GM12878 (cell line): ENCODE data around the gene KHDC1. TPM values are rescaled to one million over a fixed set of nuclear protein-coding genes. Genes with fewer than 3 reads are reported as not detected.
"Not testable (repeated sequence)": the region's sequence is repeated elsewhere in the genome, so short reads cannot be mapped to it uniquely, and the experiment has no call there.

ENCODE experiments used
- ATAC-seq: fragments of 200-7000 bp; cut with Tn5 transposase; 3 replicates; pipeline ENCODE4 v1.9.1; 2020; ENCODE audit warnings: mild to moderate bottlenecking, moderate library complexity
- BruUV-seq: library from RNA; stranded (reverse); fragments of 400-500 nt; replicated peaks from 2 replicates; lab custom pipeline; 2021; lab: Mats Ljungman, UMichigan
- CTCF ChIA-PET: fragments of 300-600 bp; sonication (Branson Sonifier 250); formaldehyde crosslinking; extraction: SDS; loops from one replicate; lab custom pipeline; 2021; ENCODE audit warnings: inconsistent platforms; lab: Yijun Ruan, JAX
- POLR2A ChIA-PET: fragments of 350-600 bp; formaldehyde crosslinking; extraction: SDS; loops from one replicate; lab custom pipeline; 2021; ENCODE audit warnings: inconsistent platforms; lab: Charles Lee
- RAD21 ChIA-PET: fragments of 300-600 bp; sonication (Branson Sonifier 250); formaldehyde crosslinking; loops from one replicate; lab custom pipeline; 2023; ENCODE audit warnings: antibody characterized with exemption; ENCODE audit not compliant: unreplicated experiment; lab: Charles Lee
- SMC1A ChIA-PET: fragments of 300-600 bp; sonication (Branson Sonifier 250); formaldehyde crosslinking; loops from one replicate; lab custom pipeline; 2023; ENCODE audit not compliant: unreplicated experiment, uncharacterized antibody; lab: Charles Lee
- DNase-seq: peaks from one replicate; pipeline ENCODE4 v3.0.0-alpha.2; 2011; ENCODE audit warnings: low read depth, low spot score
- FAIRE-seq: peaks from 3 replicates; lab custom pipeline; 2011; peaks lifted over from hg19 to GRCh38; lab: Jason Lieb, UNC
- H2AFZ ChIP-seq: 2 replicates; pipeline ENCODE4 v1.6.0; 2011; ENCODE audit warnings: low read depth, low read length, control low read depth; ENCODE audit not compliant: control insufficient read depth
- H3K27ac ChIP-seq: 2 replicates; pipeline ENCODE4 v1.5.1; 2011; ENCODE audit warnings: control low read depth; ENCODE audit not compliant: control insufficient read depth, insufficient read depth
- H3K27me3 ChIP-seq, 2 experiments: replicated peaks in 1 of 2; 2 replicates each; pipeline versions ENCODE4 v1.6.0 to v1.6.1; 2011; ENCODE audit warnings: low read length in 1 of 2; ENCODE audit not compliant: control insufficient read depth in 2 of 2, insufficient read depth in 2 of 2
- H3K36me3 ChIP-seq, 2 experiments: 2 replicates each; pipeline ENCODE4 v1.5.1; 2011; ENCODE audit warnings: low read length in 1 of 2; ENCODE audit not compliant: control insufficient read depth in 2 of 2, insufficient read depth in 2 of 2
- H3K4me1 ChIP-seq: 2 replicates; pipeline ENCODE4 v1.6.1; 2011; ENCODE audit warnings: mild to moderate bottlenecking, low read length, moderate library complexity, mixed read lengths; ENCODE audit not compliant: control insufficient read depth, insufficient read depth
- H3K4me2 ChIP-seq: 2 replicates; pipeline ENCODE4 v1.6.0; 2011; ENCODE audit warnings: control low read depth; ENCODE audit not compliant: control insufficient read depth, insufficient read depth
- H3K4me3 ChIP-seq: fragments of 200-600 bp; sonication (generic); 2 replicates; pipeline ENCODE4 v1.5.1; 2016
- H3K79me2 ChIP-seq: 2 replicates; pipeline ENCODE4 v1.6.0; 2011; ENCODE audit warnings: low read length; ENCODE audit not compliant: control insufficient read depth, insufficient read depth
- H3K9ac ChIP-seq: 2 replicates; pipeline ENCODE4 v1.8.0; 2011; ENCODE audit warnings: low read length, control low read depth, mixed read lengths; ENCODE audit not compliant: control insufficient read depth, insufficient read depth
- H3K9me3 ChIP-seq: replicated peaks from 3 replicates; pipeline ENCODE4 v1.5.1; 2011; ENCODE audit warnings: mild to moderate bottlenecking, low read length; ENCODE audit not compliant: control insufficient read depth, insufficient read depth
- H4K20me1 ChIP-seq: 2 replicates; pipeline ENCODE4 v1.6.0; 2011; ENCODE audit not compliant: control insufficient read depth, insufficient read depth
- BHLHE40 ChIP-seq, 2 experiments: fragments of 450-650 bp in 1 of 2; IDR thresholded peaks; 2 replicates each; pipeline ENCODE4 v1.6.1; 2011 to 2017; ENCODE audit warnings: low read depth in 2 of 2, borderline replicate concordance in 1 of 2, improper control_type of control experiment in 1 of 2, low read length in 1 of 2, mild to moderate bottlenecking in 1 of 2
- CBX5 ChIP-seq: sonication (generic); IDR thresholded peaks from 2 replicates; pipeline ENCODE4 v1.6.1; 2016; ENCODE audit warnings: low read depth, moderate library complexity, mild to moderate bottlenecking, inconsistent platforms
- CREM ChIP-seq: IDR thresholded peaks from 2 replicates; pipeline ENCODE4 v1.6.1; 2014; ENCODE audit warnings: antibody characterized with exemption, low read depth
- MEF2A ChIP-seq: IDR thresholded peaks from 2 replicates; pipeline ENCODE4 v1.6.1; 2011; ENCODE audit warnings: low read depth, mild to moderate bottlenecking, low read length, moderate library complexity; ENCODE audit not compliant: insufficient read depth
- NFIC ChIP-seq: IDR thresholded peaks from 2 replicates; pipeline ENCODE4 v1.6.1; 2012; ENCODE audit warnings: low read depth, mild to moderate bottlenecking, inconsistent platforms, low read length, moderate library complexity
- NR2F1 ChIP-seq: fragments of 450-650 bp; conservative IDR thresholded peaks from 2 replicates; pipeline ENCODE4 v1.6.1; 2017; ENCODE audit warnings: mild to moderate bottlenecking
- PAX5 ChIP-seq: IDR thresholded peaks from 2 replicates; pipeline ENCODE4 v1.6.1; 2011; ENCODE audit warnings: low read depth, low read length, borderline replicate concordance
- RUNX3 ChIP-seq: IDR thresholded peaks from 2 replicates; pipeline ENCODE4 v1.6.1; 2012; ENCODE audit warnings: low read length, inconsistent platforms
- TCF12 ChIP-seq: IDR thresholded peaks from 2 replicates; pipeline ENCODE4 v1.6.1; 2011; ENCODE audit warnings: low read depth, mild to moderate bottlenecking, low read length
- WGBS: methylation state at CpG from one replicate; pipeline ENCODE4 v1.1.6; 2016; ENCODE audit warnings: low lambda C conversion rate; ENCODE audit not compliant: insufficient replicate concordance, insufficient coverage; ENCODE audit errors: missing lambda C conversion rate; 5-methylcytosine and 5-hydroxymethylcytosine counted together
- in situ Hi-C: fragments of 300-500 bp; cut with MboI; formaldehyde crosslinking; loops from 9 replicates; pipeline ENCODE4 v1.14.3; 2018; ENCODE audit warnings: mixed read lengths
- intact Hi-C: fragments of 100-400 bp; cut with micrococcal nuclease; formaldehyde crosslinking; loops from one replicate; pipeline ENCODE4 v1.14.2; 2022; ENCODE audit not compliant: unreplicated experiment
- polyA plus RNA-seq, 11 experiments: library from polyadenylated mRNA; depleted of rRNA in 4 of 11; unstranded in 6 of 11; stranded (reverse) in 5 of 11; fragments of >200 nt; fragmentation: Nextera tagmentation in 4 of 11; fragmentation: Illumina TruSeq in 1 of 11; extraction: Ambion mirVana in 4 of 11; extraction: Trizol in 1 of 11; gene quantifications; 1 replicate in 1 of 11; 2 replicates in 10 of 11; pipeline versions ENCODE4 v1.2.1 to v1.2.3, GENCODE V29; 2011 to 2016; ENCODE audit warnings: inconsistent platforms in 2 of 11, missing spikeins in 2 of 11, low read depth in 1 of 11
- total RNA-seq, 4 experiments: library from RNA; depleted of rRNA in 3 of 4; stranded (reverse); fragments of >200 nt in 3 of 4; fragmentation: Illumina TruSeq in 1 of 4; extraction: Trizol in 1 of 4; gene quantifications; 2 replicates each; pipeline versions ENCODE4 v1.2.1 to v1.2.3, GENCODE V29; 2013 to 2021

The KHDC1 gene
- total and polyA plus RNA-seq, 10 of the 15 experiments (the other 5 are each of a cell fraction or from before 2014, with no cell fraction given) = 3.3 to 8.7 (median 6.3) TPM

- FAIRE-seq = peak; percentile 64
- H3K4me1 ChIP-seq, RAD21 ChIA-PET, H3K79me2 ChIP-seq, intact Hi-C loops, DNase-seq, POLR2A ChIA-PET, H2AFZ ChIP-seq, H3K4me2 ChIP-seq, BruUV-seq, H3K36me3 ChIP-seq, H3K4me3 ChIP-seq, H3K9me3 ChIP-seq, H3K9ac ChIP-seq, H4K20me1 ChIP-seq, H3K27me3 ChIP-seq, H3K27ac ChIP-seq, in situ Hi-C loops: not testable (repeated sequence)
- SMC1A ChIA-PET = interaction anchor here (0.7 to 1.7 kb wide), 3 partner anchors 21 to 437 kb away, joined by 3 to 5 read pairs (median 3); no protein-coding TSS in a partner anchor
- ATAC-seq = peak; percentile 59
- CTCF ChIA-PET = interaction anchor here (0.7 to 1.4 kb wide), 2 partner anchors 267 to 892 kb away, joined by 4 read pairs; no protein-coding TSS in a partner anchor
- 12% methylated on average over 7 of the region's 7 CpGs for WGBS
- TF ChIP-seq CREM = 0 out of 2 replicates have a peak, but pooled peaks have one; percentile 21
- peak; percentile 76; the same call in 1 of the 2 replicates for TF ChIP-seq CBX5
- peak; percentile 57 for TF ChIP-seq RUNX3
- 0 out of 2 replicates have a peak, but pooled peaks have one; percentile 15 for TF ChIP-seq MEF2A
- peak; percentile 44; the same call in 1 of the 2 replicates for TF ChIP-seq PAX5
- peak; percentile 32; the same call in 1 of the 2 replicates for TF ChIP-seq NFIC
- TF ChIP-seq BHLHE40 (IDR thresholded peaks at IDR 0.05; ENCODE audit: borderline replicate concordance in 1 of 2, low read depth in 2 of 2, low read length in 1 of 2) = peak in 1 of 2 experiments; percentile 39; a peak in 1 of 4 replicates
- TF ChIP-seq TCF12 = peak; percentile 63; the same call in 1 of the 2 replicates
- peak; percentile 59 for TF ChIP-seq NR2F1
Observed at GRCh38 chr6:73303773-73304172, 40.8 kb upstream of the KHDC1 start.
